Chondrocyte (in vitro differentiated cells): ENCODE data around the gene TTLL11. TPM values are rescaled to one million over a fixed set of nuclear protein-coding genes. Genes with fewer than 3 reads are reported as not detected.

ENCODE experiments used
- DNase-seq: peaks from one replicate; pipeline ENCODE4 v3.0.0; 2021; ENCODE audit warnings: mixed read lengths, low spot score
- H3K27ac Mint-ChIP-seq: one replicate; pipeline ENCODE4 v1.8.0; 2021; ENCODE audit warnings: mild to moderate bottlenecking, moderate library complexity, mixed read lengths; ENCODE audit not compliant: unreplicated experiment
- H3K27me3 Mint-ChIP-seq: 2 replicates; pipeline ENCODE4 v1.8.0; 2021; ENCODE audit warnings: low read depth, mixed read lengths
- H3K36me3 Mint-ChIP-seq: 2 replicates; pipeline ENCODE4 v1.8.0; 2021; ENCODE audit warnings: low read depth, mixed read lengths
- H3K4me1 Mint-ChIP-seq: 2 replicates; pipeline ENCODE4 v1.8.0; 2021; ENCODE audit warnings: low read depth, mild to moderate bottlenecking, mixed read lengths
- H3K4me3 Mint-ChIP-seq: one replicate; pipeline ENCODE4 v1.8.0; 2021; ENCODE audit warnings: mild to moderate bottlenecking, moderate library complexity, mixed read lengths; ENCODE audit not compliant: unreplicated experiment
- H3K9me3 Mint-ChIP-seq: 2 replicates; pipeline ENCODE4 v1.8.0; 2021; ENCODE audit warnings: low read depth, mixed read lengths
- CTCF ChIP-seq: fragments of 200-600 bp; sonication (generic); IDR thresholded peaks from 2 replicates; pipeline ENCODE4 v1.5.0; 2021; ENCODE audit warnings: antibody characterized with exemption, mild to moderate bottlenecking, moderate library complexity
- microRNA-seq: library from miRNA; unstranded; fragments of <30 nt; microRNA quantifications from one replicate; pipeline ENCODE4 v1.2.0, GENCODE V29; 2020; ENCODE audit warnings: borderline number of aligned reads
- total RNA-seq: library from RNA; stranded (reverse); gene quantifications from 3 replicates; pipeline ENCODE4 v1.2.1, GENCODE V29; 2021

The TTLL11 gene
- total RNA-seq, 1 donor from 2014 or later: 9.1 TPM

GRCh38 chr9:121772600-121773285 lies 320.4 kb downstream of the TTLL11 start:
- Mint-ChIP-seq H3K27me3 (no peaks in the 10 kb centered on the region), H3K36me3 (peaks cover 36% of the 10 kb centered on the region), H3K9me3 (peaks cover 4% of the 10 kb centered on the region), H3K4me3 (no peak overlapping the region), H3K27ac (peak overlapping the region; percentile 17), H3K4me1 (peaks cover 43% of the 10 kb centered on the region)
- peak; percentile 92 for DNase-seq
- no peak for TF ChIP-seq CTCF

Small RNA genes within 50 kb of the gene (microRNA-seq; reads per million reads assigned to microRNA genes)
- gene MIR4478: not detected

Other genes with a start within 250 kb of the TTLL11 start
- 47.9 to 62.6 TPM (median 49.7 TPM) in 3 replicates for gene NDUFA8, start 66.5 kb upstream of the TTLL11 start, total RNA-seq
- not detected in 3 replicates for gene MORN5, start 66.6 kb upstream of the TTLL11 start, total RNA-seq
- gene LHX6, start 135.6 kb upstream of the TTLL11 start, total RNA-seq: not detected in 3 replicates
- 18.7 to 20.2 TPM (median 18.8 TPM) in 3 replicates for gene RBM18, start 171.5 kb upstream of the TTLL11 start, total RNA-seq
- 18.3 to 25.4 TPM (median 21.7 TPM) in 3 replicates for gene MRRF, start 171.6 kb upstream of the TTLL11 start, total RNA-seq